ENCODE measurements around the gene GPR22. TPM values are rescaled to one million over a fixed set of nuclear protein-coding genes. Genes with fewer than 3 reads are reported as not detected.

GPR22 gene
- total and polyA plus RNA-seq, 2 of the 4 experiments (the other 2 are of a cell fraction) = not detected

DNA sequence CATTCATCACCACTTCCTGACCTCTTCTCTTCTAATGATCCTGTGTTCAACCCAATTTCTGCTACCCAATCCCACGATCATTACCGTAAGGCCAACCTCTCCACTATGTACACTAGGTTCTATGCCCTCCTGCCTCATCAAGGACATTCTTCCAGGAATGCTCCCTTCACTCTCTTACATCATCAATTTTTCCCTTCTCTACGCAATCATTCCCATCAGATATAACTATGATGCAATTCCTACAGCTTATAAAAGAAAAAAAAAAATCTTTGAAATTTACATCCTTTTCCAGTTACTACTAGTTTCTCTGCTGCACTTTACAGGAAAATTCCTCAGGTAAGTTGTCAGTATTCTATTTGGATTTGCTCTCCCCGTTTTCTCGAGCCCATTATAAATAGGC, 30.8 kb upstream of the GPR22 start:
- ChIA-PET POLR2A (ENCODE audit: unreplicated experiment) (no interaction called here), CTCF (interaction anchor here (0.6 kb wide), 1 partner anchor 10 kb away, joined by 3 read pairs; no protein-coding TSS in a partner anchor)
- Histone ChIP-seq H3K79me1 (ENCODE audit: low read depth in 1 of 2, low read length in 2 of 2) (peaks cover 0 to 4% of the 10 kb centered on the region in 2 experiments; a peak in 2 of 4 replicates), H3K27me3 (ENCODE audit: control insufficient read depth, insufficient read depth, low read length) (no peaks in the 10 kb centered on the region), H3K36me3 (ENCODE audit: control insufficient read depth, insufficient read depth, low read length) (no peaks in the 10 kb centered on the region), H2BK5ac (ENCODE audit: low read depth, low read length, poor library complexity, severe bottlenecking) (no peak overlapping the region), H2AK9ac (replicated peaks; ENCODE audit: low read depth, low read length, poor library complexity) (no peak overlapping the region), H2BK15ac (ENCODE audit: low read depth, low read length) (no peak overlapping the region), H3K4me1 (ENCODE audit: control insufficient read depth, insufficient read depth, low read length) (no peaks in the 10 kb centered on the region), H3K4ac (ENCODE audit: low read depth, low read length) (no peak overlapping the region), H2AFZ (replicated peaks; ENCODE audit: low read length, poor library complexity) (no peak overlapping the region), H4K91ac (ENCODE audit: insufficient read depth, low read depth, low read length) (no peak overlapping the region), H3K4me3 (ENCODE audit: insufficient read depth, low read depth, low read length) (no peak overlapping the region), H4K5ac (ENCODE audit: low read depth, low read length) (no peak overlapping the region), H3K9me1 (ENCODE audit: insufficient read depth, low read length) (peaks cover 4% of the 10 kb centered on the region; the same call in 1 of the 2 replicates), H3K56ac (ENCODE audit: extremely low read depth, insufficient read depth, low read length) (no peak overlapping the region), H3K9ac (ENCODE audit: low read depth, low read length) (no peak overlapping the region), H2BK20ac (ENCODE audit: low read depth, low read length) (no peak overlapping the region), H2AK5ac (ENCODE audit: low read depth, low read length) (no peak overlapping the region), H4K8ac (ENCODE audit: low read depth in 2 of 2, low read length in 2 of 2) (no peak overlapping the region), H2BK120ac (ENCODE audit: low read depth, low read length) (no peak overlapping the region), H3K23ac (ENCODE audit: low read depth, low read length) (no peak overlapping the region; the same call in 1 of the 2 replicates), H3K14ac (replicated peaks; ENCODE audit: low read depth, low read length) (no peak overlapping the region; the same call in 1 of the 2 replicates), H3K4me2 (ENCODE audit: low read depth, low read length) (no peak overlapping the region), H3K27ac (ENCODE audit: insufficient read depth, low read length) (no peak overlapping the region), H4K20me1 (ENCODE audit: insufficient read depth, low read length) (no peaks in the 10 kb centered on the region), H3K9me3 (ENCODE audit: control insufficient read depth, insufficient read depth, low read length) (no peaks in the 10 kb centered on the region; the same call in 1 of the 2 replicates), H3K18ac (ENCODE audit: low read depth, low read length) (no peak overlapping the region)
- in situ Hi-C loops (cut with MboI; ENCODE audit: low sequenced_read_pairs) = no loop called here
- no TSS peak for BruUV-seq (replicated peaks)
- intact Hi-C loops (cut with micrococcal nuclease) = no loop called here
- DNase-seq (no peak), ATAC-seq (ENCODE audit: low read depth) (no peak)
- dilution Hi-C loops (cut with HindIII; ENCODE audit: low sequenced_read_pairs, unreplicated experiment) = no loop called here
- 92 to 100% methylated on average over 1 to 2 of the region's 5 CpGs for WGBS, 2 experiments (ENCODE audit: extremely low coverage in 2 of 2, insufficient read length in 1 of 2)
- TF ChIP-seq MXI1 (IDR thresholded peaks at IDR 0.05; ENCODE audit: borderline replicate concordance, low read depth, low read length) = no peak
- no peak for TF ChIP-seq BHLHE40 (IDR thresholded peaks at IDR 0.05; ENCODE audit: low read depth, low read length)
- no peak for TF ChIP-seq FOS (IDR thresholded peaks at IDR 0.05; ENCODE audit: low read depth, low read length)
- no peak for TF ChIP-seq MAFK (IDR thresholded peaks at IDR 0.05; ENCODE audit: low read depth, low read length)
- no peak for TF ChIP-seq POLR2A (IDR thresholded peaks at IDR 0.05; ENCODE audit: low read depth, low read length)
- peak; percentile 70 for TF ChIP-seq CEBPB (IDR thresholded peaks at IDR 0.05; ENCODE audit: low read depth, low read length)

Data from IMR-90 (cell line).